ENCODE measurements around the gene PPP2R2C. TPM values are rescaled to one million over a fixed set of nuclear protein-coding genes. Genes with fewer than 3 reads are reported as not detected.

Gene PPP2R2C
- total RNA-seq, 2 donors from 2014 or later = 0.14 to 0.41 TPM

- no peak for ATAC-seq (ENCODE audit: insufficient number of reproducible peaks, low FRiP score, low read depth)
- H3K27ac ChIP-seq = no peak overlapping the region
- H3K9me3 ChIP-seq = no peaks in the 10 kb centered on the region
- no peaks in the 10 kb centered on the region for H3K27me3 ChIP-seq (replicated peaks; ENCODE audit: insufficient read depth)
- DNase-seq (ENCODE audit: low spot score) = no peak
- no peak overlapping the region for H3K4me3 ChIP-seq
- no peaks in the 10 kb centered on the region for H3K36me3 ChIP-seq
- no peaks in the 10 kb centered on the region for H3K4me1 ChIP-seq (ENCODE audit: control insufficient read depth in 1 of 2, low read depth in 2 of 2)
- TF ChIP-seq CTCF (IDR thresholded peaks at IDR 0.05) = no peak
These were observed 149.4 kb downstream of the PPP2R2C start for GRCh38 chr4:6322761-6323566.

DNA sequence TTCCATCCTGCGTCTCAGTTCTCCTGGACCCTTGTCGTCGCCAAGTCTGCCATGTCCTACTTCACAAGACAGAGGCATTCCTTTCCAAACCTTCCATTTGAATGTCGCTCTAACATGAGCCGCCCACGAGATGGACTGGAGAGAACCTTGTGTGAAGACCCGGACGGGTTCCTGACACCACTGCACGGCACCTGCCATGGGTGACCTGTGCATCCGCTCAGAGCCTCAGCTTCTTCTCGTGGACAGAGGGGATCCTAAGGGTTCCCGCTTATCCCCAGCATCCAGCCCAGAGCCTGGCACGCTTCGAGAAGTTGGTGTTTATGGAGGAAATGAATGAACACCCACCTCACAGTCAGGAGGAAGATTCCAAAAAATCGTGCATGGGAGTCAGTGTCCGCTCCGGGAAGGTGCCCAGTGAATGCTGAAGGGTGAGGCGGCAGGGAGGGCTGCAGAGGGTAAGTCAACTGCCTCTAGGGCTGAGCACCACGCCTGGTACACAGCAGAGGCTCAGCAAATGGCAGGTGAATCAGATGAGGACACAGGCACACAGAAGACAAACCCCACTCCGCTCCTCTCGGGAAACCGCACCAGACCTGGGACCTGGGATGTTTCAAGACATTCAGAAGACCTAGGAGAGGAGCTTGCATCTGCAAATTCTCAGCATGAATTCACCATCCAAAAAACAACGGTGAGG is 150.2 kb downstream of the PPP2R2C start:
- no peak for ATAC-seq (ENCODE audit: insufficient number of reproducible peaks, low FRiP score, low read depth)
- TF ChIP-seq CTCF (IDR thresholded peaks at IDR 0.05) = no peak
- no peak overlapping the region for H3K4me3 ChIP-seq
- no peaks in the 10 kb centered on the region for H3K27me3 ChIP-seq (replicated peaks; ENCODE audit: insufficient read depth)
- no peaks in the 10 kb centered on the region for H3K36me3 ChIP-seq
- DNase-seq (ENCODE audit: low spot score) = no peak
- no peaks in the 10 kb centered on the region for H3K4me1 ChIP-seq (ENCODE audit: control insufficient read depth in 1 of 2, low read depth in 2 of 2)
- no peak overlapping the region for H3K27ac ChIP-seq
- H3K9me3 ChIP-seq = no peaks in the 10 kb centered on the region

GRCh38 chr4:6321361-6321760 is 151.1 kb downstream of the PPP2R2C start:
- H3K27ac ChIP-seq = no peak overlapping the region
- no peaks in the 10 kb centered on the region for H3K36me3 ChIP-seq
- no peak for DNase-seq (ENCODE audit: low spot score)
- no peak overlapping the region for H3K4me3 ChIP-seq
- TF ChIP-seq CTCF (IDR thresholded peaks at IDR 0.05) = no peak
- no peak for ATAC-seq (ENCODE audit: insufficient number of reproducible peaks, low FRiP score, low read depth)
- H3K27me3 ChIP-seq (replicated peaks; ENCODE audit: insufficient read depth) = no peaks in the 10 kb centered on the region
- H3K9me3 ChIP-seq = no peaks in the 10 kb centered on the region
- no peaks in the 10 kb centered on the region for H3K4me1 ChIP-seq (ENCODE audit: control insufficient read depth in 1 of 2, low read depth in 2 of 2)

DNA sequence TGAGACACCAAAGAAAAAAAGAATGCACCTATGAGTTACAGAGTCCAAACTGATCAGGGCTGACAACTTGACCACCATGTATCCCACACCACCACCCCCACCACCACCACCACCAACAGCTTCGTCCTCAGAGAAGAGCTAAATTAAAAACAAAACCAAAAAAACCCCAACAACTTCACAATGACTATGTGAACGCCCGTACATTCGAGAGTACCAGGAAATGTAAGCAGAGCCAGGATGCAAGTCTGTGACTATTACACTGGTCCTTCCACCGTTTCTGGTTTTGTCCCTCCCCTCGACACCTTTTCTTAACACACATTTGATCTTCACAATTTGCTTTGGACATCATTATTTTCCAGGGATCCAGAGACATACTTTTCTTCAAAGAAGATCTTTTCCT is 151.8 kb downstream of the PPP2R2C start:
- Histone ChIP-seq H3K36me3 (no peaks in the 10 kb centered on the region), H3K4me3 (no peak overlapping the region), H3K27ac (no peak overlapping the region), H3K9me3 (no peaks in the 10 kb centered on the region), H3K27me3 (replicated peaks; ENCODE audit: insufficient read depth) (no peaks in the 10 kb centered on the region), H3K4me1 (ENCODE audit: control insufficient read depth in 1 of 2, low read depth in 2 of 2) (no peaks in the 10 kb centered on the region)
- ATAC-seq (ENCODE audit: insufficient number of reproducible peaks, low FRiP score, low read depth) (no peak), DNase-seq (ENCODE audit: low spot score) (no peak)
- no peak for TF ChIP-seq CTCF (IDR thresholded peaks at IDR 0.05)

- Histone ChIP-seq H3K4me1 (ENCODE audit: control insufficient read depth in 1 of 2, low read depth in 2 of 2) (no peaks in the 10 kb centered on the region), H3K27ac (no peak overlapping the region), H3K36me3 (no peaks in the 10 kb centered on the region), H3K9me3 (no peaks in the 10 kb centered on the region), H3K27me3 (replicated peaks; ENCODE audit: insufficient read depth) (no peaks in the 10 kb centered on the region), H3K4me3 (no peak overlapping the region)
- ATAC-seq (ENCODE audit: insufficient number of reproducible peaks, low FRiP score, low read depth) = no peak
- DNase-seq (ENCODE audit: low spot score) = no peak
- no peak for TF ChIP-seq CTCF (IDR thresholded peaks at IDR 0.05)
These were observed 152.8 kb downstream of the PPP2R2C start for GRCh38 chr4:6319530-6320150.
